NT2/D1 (cell line): ENCODE data around the gene ANTXRL.

Experiments used
- SUZ12 ChIP-seq: IDR thresholded peaks from 2 replicates; pipeline ENCODE4 v1.6.1; 2011; ENCODE audit not compliant: insufficient read length, insufficient read depth; ENCODE audit errors: extremely low read depth
- YY1 ChIP-seq: IDR thresholded peaks from 2 replicates; pipeline ENCODE4 v1.6.1; 2011; ENCODE audit not compliant: insufficient read length, insufficient read depth
- ZNF274 ChIP-seq: IDR thresholded peaks from 2 replicates; pipeline ENCODE4 v1.6.1; 2011; ENCODE audit warnings: mild to moderate bottlenecking, low read depth, low read length

DNA sequence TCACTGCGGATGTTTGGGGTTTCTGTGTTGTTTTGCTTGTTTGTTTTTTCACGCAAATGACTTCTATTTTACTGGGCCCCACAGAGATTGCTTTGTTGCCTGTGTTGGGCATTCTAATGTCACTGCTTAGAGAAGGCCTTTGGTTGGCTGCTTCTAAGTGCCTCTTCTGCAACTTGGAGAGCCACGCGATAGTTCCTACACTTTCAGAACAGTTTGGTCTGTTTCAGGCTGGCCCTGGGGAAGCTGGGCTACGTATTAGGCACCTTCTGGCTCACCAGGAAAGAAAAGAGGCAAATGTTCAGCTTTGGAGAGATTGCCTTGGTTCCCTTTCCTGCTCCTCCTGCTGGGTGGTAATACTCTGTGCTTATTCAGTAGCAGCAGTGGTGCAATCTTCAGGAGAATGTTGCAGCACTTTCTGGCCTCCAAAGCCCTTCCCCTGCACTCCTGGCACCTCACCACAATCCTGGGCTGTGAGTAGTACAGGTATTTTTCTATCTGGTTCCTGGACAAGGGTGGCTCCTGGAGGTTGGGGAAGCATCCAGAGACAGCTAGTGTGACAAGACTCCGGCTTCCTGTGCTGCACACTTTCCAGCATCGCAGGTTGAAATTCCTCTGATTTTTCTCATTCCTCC lies 1.2 kb downstream of the ANTXRL start:
- TF ChIP-seq YY1 (no peak), SUZ12 (no peak), ZNF274 (no peak)
